GM19372 (cell line): ENCODE data around the gene RELB.

ENCODE experiments used
- ATAC-seq: cut with Tn5 transposase; IDR thresholded peaks from one replicate; pipeline ENCODE4 v1.9.1; 2021; ENCODE audit warnings: mild to moderate bottlenecking, low read depth, moderate library complexity; ENCODE audit not compliant: unreplicated experiment

The RELB gene

GRCh38 chr19:45019187-45019586, 17.9 kb downstream of the RELB start:
- ATAC-seq, result no peak

GRCh38 chr19:45020071-45020470, 18.8 kb downstream of the RELB start:
- ATAC-seq, result no peak

- no peak for ATAC-seq
Measured at GRCh38 chr19:45021971-45022370, 20.7 kb downstream of the RELB start.

GRCh38 chr19:45023048-45023447, 21.8 kb downstream of the RELB start:
- no peak for ATAC-seq

- ATAC-seq, result no peak
Measured at GRCh38 chr19:45025264-45025663, 24.0 kb downstream of the RELB start.

- ATAC-seq, result no peak
Measured at GRCh38 chr19:45027371-45027770, 26.1 kb downstream of the RELB start.

- ATAC-seq, result no peak
Measured at GRCh38 chr19:45030825-45031224, 29.6 kb downstream of the RELB start.

GRCh38 chr19:45032421-45032820, 31.2 kb downstream of the RELB start:
- no peak for ATAC-seq

- ATAC-seq, result no peak
Measured at GRCh38 chr19:45035755-45036154, 34.5 kb downstream of the RELB start.

GRCh38 chr19:45037393-45038169, 36.3 kb downstream of the RELB start:
- no peak for ATAC-seq

GRCh38 chr19:45038931-45039893, 37.9 kb downstream of the RELB start, which contains the start of gene CLASRP:
CLASRP (plus strand) TSS chr19:45039045; CDS start chr19:45040213, 1,168 bp downstream.
- ATAC-seq, result peak; percentile 90

- ATAC-seq, result no peak
Measured at GRCh38 chr19:45040059-45040771, 39.0 kb downstream of the RELB start.

- no peak for ATAC-seq
Measured at GRCh38 chr19:45041125-45041524, 39.9 kb downstream of the RELB start.

- ATAC-seq, result no peak
Measured at GRCh38 chr19:45045671-45046353, 44.5 kb downstream of the RELB start.

GRCh38 chr19:45046355-45046754, 45.1 kb downstream of the RELB start:
- ATAC-seq, result no peak

- no peak for ATAC-seq
Measured at GRCh38 chr19:45047188-45047797, 46.0 kb downstream of the RELB start.

- no peak for ATAC-seq
Measured at GRCh38 chr19:45049073-45049736, 47.9 kb downstream of the RELB start.

GRCh38 chr19:45050036-45050435, 48.8 kb downstream of the RELB start:
- ATAC-seq, result no peak

- no peak for ATAC-seq
Measured at GRCh38 chr19:45051929-45052579, 50.8 kb downstream of the RELB start.
